KG1 (cell line): ENCODE results near the gene ULBP2.
"Not testable (repeated sequence)": the region's sequence is repeated elsewhere in the genome, so short reads cannot be mapped to it uniquely, and the experiment has no call there.

Experiments
- DNase-seq: peaks from one replicate; lab custom pipeline; 2025; lab: John Stamatoyannopoulos, UW

Gene ULBP2

DNA sequence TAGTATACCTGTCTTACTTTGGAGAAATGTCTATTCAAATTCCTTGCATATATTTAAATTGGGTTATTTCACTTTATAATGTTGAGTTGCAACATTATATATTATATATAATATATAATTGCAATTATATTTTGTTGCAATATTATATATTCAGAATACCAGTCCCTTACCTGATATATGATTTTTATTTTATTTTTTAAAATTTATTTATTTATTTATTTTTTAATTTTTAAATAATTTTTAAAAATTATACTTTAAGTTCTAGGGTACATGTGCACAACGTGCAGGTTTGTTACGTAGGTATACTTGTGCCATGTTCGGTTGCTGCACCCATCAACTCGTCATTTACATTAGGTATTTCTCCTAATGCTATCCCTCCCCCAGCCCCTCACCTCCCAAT is 14.8 kb upstream of the ULBP2 start:
- DNase-seq, result not testable (repeated sequence)

GRCh38 chr6:149929422-149929821 is 12.4 kb upstream of the ULBP2 start:
- no peak for DNase-seq

DNA sequence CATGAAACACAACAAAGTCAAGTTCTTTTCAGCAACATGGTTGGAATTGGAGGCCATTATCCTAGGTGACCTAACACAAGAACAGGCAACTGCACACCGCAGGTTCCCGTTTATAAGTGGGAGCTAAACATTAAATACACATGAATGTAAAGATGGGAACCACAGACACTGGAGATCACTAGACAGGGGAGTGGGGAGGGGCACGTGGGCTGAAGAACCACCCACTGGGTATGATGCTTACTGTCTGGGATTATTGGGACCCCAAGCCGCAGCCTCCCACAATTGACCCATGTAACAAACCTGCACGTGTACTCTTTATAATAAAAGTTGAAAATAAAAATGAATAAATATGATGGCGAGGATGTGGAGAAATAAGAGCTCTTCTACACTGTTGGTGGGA is 10.3 kb upstream of the ULBP2 start:
- no peak for DNase-seq

DNA sequence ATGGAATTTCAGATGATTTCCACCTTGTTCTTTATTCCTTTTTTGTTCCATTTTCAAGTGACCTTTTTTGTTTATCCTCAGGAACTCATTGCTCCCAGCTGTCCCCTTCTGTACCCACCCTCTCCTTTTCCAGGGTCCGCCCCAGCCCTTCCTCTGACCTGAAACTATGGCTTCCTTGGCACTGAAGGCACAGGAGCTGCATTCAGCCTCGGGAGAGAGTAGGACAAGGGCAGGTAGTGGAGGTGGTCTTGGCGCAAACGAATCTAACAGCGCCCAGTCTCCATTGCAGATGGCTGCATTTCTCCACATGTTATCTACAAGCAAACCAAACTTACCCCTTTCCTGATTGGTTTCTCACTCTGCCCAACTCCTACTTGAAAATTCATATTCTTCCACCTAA is 8.8 kb upstream of the ULBP2 start:
- no peak for DNase-seq

DNA sequence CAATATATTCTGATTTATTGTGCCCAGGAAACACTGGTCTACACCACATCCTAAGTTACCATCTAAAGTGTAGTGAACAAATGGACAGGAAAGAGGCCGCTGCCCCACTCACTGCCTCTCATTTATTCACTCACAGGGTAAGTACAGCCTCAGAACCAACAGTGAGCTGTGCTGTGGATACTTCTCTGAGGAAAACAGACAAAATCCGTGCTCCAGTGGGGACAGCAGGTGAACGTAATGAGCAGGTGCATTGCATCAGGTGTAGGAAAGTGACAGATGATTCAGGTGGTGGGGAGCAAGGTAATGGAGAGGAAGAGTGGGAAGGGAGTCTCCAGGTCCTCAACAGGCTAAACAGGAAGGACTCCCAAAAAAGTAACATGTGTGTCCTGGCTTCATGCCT is 8.4 kb upstream of the ULBP2 start:
- no peak for DNase-seq

GRCh38 chr6:149934249-149935156 is 7.3 kb upstream of the ULBP2 start:
- DNase-seq, result peak; percentile 47

DNA sequence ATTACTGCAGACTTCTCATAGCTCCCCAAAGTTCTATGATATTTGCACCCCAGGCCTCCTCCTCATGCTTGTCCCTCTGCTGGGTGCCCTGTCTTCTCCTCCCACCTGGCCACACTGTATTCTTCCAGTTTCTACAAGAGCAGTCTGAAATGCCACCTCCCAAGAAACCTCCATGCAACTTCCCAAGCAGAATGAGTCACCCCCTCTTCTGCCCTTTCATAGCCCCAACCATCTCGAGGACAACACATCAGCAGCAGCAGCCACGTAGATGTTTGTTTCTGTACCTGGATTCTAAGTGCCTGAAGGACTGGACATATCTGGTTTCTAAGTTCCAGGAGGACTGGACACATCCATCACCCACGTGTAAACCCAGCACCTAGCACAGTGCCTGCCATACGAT is 6.6 kb upstream of the ULBP2 start:
- DNase-seq, result no peak

GRCh38 chr6:149935668-149936067 is 6.1 kb upstream of the ULBP2 start:
- no peak for DNase-seq

GRCh38 chr6:149936743-149937142 is 5.1 kb upstream of the ULBP2 start:
- DNase-seq, result no peak

- not testable (repeated sequence) for DNase-seq
Measured at GRCh38 chr6:149938013-149938570, 3.7 kb upstream of the ULBP2 start.

DNA sequence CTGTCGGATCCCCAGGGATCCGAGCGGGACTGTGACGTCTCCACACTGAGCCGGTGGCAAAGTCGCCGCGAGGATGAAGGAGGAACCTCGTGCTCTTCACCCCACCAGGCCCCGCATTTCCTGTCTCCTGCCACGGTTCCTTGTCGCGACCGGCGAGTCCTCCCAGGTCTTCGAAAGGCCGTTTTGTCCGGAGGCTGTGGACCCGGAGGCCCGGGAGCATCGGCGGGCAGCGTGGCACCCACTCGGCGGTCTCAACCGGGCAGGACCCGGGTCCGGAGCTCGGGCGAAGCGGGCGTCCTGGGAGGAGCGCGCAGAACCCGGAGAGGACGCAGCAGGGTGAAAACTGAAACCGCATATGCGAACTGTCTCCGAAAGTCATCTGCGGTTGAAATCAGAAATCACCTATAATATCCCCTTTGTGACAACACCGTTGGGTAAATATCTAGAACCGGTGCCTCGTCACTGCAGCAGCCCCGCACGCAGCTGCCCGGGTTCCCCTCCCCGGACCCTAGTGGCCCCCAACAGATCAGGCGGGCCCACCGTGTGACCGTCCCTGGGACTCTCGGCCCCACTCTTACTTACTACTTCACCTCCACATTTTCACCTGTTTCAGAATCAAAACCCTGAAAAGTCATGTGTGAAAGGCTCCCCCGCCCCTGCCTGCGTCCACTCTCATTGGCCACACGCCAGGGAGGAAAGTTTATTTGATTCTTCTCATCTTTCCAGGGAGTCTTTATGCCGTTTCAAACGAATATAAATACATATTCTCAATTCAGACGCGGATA is 3.1 kb upstream of the ULBP2 start:
- DNase-seq, result no peak

DNA sequence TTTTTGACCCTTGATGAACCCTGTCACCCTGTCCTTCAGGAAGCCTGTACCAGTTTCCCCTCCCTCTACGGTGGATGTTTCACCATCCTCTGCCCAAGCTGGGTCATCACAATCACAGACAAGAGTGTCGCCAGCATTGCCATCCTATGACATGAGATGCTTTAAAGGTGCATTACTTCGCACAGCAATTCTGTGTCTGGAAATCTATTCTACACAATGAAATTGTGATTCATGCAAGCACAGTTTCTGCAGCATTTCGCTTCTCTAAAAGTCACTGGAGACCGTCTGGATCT is 2.5 kb upstream of the ULBP2 start:
- no peak for DNase-seq

DNA sequence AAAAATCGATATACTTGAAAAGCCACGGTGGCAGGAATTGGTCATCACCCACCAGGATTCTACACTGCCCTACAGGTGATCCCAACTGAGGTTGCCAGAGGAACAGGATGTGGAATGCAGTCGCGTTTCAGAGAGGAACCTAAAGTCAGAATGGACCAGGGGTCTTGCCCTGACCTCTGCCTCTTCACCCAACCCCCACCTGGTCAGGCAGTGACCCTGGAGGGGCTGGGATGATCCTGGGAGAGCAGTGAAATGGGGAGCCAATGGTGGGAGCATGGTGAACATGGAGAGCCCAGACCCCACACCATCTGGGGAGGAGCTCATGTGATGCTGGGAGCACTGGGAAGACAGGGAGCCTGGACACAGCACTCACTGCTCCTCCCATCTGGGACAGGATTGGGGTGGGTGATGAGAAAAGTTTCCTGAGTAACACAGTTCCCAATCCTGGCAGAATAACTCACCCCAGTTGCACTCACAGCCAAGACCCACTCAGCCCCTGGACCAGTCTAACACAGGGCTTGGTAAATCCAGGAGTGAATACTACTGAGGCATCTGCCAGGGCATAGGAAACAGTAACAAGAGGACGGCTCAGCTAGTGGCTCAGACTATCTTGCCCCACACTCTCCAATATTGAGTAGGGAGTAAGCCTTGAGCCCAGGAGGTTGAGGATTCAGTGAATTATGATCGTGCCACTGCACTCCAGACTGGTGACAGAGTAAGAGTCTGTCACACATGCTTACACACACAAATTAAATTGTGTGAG is 1.7 kb upstream of the ULBP2 start:
- no peak for DNase-seq

DNA sequence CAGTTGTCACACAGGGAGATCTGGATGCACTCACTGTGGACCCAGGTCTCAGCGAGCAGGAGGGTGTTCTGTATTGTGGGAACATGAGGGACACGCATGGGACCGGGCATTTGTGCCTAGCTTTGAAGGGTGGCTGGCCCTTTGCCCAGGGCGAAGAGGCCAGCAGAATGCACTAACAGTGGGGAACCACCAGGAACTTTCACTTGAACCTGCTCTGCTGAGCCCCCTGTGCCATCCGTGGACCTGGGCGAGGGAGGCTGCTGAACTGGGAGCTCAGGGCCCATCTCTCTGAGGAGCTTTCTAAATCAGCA is 1.2 kb upstream of the ULBP2 start:
- no peak for DNase-seq

- DNase-seq, result no peak
Measured at GRCh38 chr6:149942461-149942829, 631 bp downstream of the ULBP2 start.

DNA sequence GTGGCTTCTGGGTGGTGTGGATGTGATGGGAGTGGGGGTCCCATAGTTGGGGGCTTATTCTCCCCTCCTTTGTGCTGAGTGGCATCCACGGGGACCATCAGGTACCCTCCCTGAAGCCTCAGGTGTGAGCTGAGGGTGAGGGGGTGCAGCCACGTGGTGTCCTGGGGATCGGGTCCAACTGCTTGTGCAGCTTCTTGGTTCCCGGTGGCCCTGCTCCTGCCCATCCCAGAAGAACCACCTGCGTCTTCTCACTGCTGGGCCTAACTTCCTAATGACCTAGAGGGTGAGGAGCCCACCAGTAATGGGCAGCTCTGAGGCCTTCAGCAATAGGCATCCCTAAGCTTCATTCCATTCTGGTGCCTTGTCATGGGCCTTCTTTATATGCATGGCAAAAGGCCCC is 1.5 kb downstream of the ULBP2 start:
- not testable (repeated sequence) for DNase-seq

GRCh38 chr6:149945276-149945675 is 3.5 kb downstream of the ULBP2 start:
- not testable (repeated sequence) for DNase-seq

DNA sequence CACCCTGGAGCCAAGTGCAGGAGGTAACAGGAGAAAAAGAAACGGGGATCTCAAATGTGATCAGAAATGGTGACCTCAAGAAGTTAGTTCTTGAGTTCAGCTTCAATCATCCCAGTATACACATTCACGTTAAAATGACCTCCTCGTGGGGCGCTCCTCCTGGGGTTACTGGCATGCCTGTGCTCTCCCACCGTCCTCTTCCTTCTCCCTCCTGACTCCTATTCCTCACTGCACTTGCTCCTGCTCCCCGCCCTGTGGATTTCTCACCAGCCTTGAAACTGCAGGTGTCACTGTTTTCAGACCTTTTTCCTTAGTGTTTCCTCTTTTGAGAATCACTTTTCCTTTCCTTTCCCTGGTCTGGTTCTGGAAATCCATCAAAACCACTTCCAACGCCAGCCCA is 4.8 kb downstream of the ULBP2 start:
- not testable (repeated sequence) for DNase-seq

DNA sequence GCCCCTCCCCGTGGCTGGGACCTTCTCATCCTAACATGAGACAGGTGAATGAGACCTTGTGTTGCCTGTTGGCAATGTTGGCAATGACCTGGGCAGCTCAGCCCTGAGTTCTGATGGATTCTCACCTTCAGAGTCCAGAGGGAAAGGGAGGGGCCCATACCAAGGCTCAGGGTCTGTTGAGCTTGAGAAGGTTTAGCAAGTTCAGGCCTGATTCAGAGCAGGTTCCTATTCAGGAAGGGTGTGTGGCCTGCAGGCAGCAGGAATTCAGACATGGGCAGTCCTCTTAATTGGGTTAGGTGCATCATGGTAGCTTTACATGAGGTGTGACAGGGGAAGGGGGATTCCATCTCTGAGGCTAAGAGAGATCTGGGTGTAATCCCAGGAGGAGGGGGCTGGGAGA is 5.7 kb downstream of the ULBP2 start:
- not testable (repeated sequence) for DNase-seq

GRCh38 chr6:149948011-149948410 is 6.2 kb downstream of the ULBP2 start:
- DNase-seq, result no peak

- no peak for DNase-seq
Measured at GRCh38 chr6:149948616-149949015, 6.8 kb downstream of the ULBP2 start.

- no peak for DNase-seq
Measured at GRCh38 chr6:149950423-149950822, 8.6 kb downstream of the ULBP2 start.

GRCh38 chr6:149951096-149951495 is 9.3 kb downstream of the ULBP2 start:
- DNase-seq, result no peak
